ENCODE measurements around the gene GFOD1.
"Not testable (repeated sequence)": the region's sequence is repeated elsewhere in the genome, so short reads cannot be mapped to it uniquely, and the experiment has no call there.

Gene GFOD1

GRCh38 chr6:13351271-13351670 is 136.1 kb downstream of the GFOD1 start:
- no peak for DNase-seq

GRCh38 chr6:13349811-13350506 is 137.4 kb downstream of the GFOD1 start:
- DNase-seq: no peak

DNA sequence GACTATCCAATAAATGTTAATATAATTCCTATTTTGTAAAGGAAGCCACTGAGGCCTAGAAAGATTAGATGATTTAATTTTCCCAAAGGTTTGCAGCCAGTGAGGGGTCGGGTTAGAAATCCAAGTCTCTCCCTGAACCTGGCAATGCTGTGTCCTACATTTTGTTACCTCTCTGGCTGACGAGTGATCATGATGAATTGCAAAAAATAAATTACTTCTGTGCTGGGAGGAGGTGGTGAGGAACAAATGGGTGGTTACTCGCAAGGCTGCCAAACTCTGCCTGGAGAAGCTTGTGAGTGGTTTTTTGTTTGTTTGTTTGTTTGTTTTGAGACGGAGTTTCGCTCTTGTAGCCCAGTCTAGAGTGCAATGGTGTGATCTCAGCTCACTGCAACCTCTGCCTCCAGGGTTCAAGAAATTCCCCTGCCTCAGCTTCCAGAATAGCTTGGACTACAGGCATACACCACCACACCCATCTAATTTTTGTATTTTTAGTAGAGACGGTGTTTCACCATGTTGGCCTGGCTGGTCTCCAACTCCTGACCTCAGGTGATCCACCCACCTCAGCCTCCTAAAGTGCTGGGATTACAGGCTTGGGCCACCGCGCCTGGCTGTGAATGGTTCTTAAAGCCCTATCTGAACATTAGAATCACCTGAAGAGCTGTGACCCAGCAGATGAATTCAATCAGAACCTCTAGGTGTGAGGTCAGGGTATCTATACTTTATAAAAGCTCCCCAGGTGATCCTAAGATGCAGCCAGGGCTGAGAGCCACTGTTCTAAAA is 138.9 kb downstream of the GFOD1 start:
- DNase-seq: no peak

- no peak for DNase-seq
Observed at GRCh38 chr6:13346245-13346644, 141.2 kb downstream of the GFOD1 start.

DNA sequence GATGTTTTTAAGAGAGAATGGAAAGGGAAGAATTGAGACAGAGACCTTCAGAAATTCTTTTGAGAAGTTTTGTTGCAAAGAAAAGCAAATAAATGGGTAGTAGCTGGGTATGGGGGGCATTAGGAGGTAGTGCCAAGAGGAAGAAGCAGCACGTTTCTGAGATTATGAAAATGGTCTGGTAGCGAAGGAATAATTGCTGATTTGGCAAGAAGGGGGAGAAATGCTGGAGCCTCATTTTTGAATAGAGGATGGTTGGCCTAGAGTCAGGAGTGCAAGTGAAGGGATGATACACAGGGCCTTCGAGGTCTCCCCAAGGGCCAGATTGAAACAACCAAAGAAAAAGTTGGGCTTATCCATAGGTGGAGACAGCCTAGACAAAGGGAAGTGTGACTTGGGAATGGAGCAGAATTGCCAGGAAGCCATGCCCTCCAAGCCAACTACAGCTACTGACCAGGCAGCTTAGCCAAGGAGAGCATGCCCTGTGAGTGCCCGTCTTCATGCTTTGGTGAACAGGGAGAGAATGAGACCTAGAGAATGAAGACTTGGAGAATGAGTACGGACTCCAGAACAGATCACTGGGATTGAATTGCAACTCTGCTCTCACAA is 144.9 kb downstream of the GFOD1 start:
- no peak for DNase-seq

DNA sequence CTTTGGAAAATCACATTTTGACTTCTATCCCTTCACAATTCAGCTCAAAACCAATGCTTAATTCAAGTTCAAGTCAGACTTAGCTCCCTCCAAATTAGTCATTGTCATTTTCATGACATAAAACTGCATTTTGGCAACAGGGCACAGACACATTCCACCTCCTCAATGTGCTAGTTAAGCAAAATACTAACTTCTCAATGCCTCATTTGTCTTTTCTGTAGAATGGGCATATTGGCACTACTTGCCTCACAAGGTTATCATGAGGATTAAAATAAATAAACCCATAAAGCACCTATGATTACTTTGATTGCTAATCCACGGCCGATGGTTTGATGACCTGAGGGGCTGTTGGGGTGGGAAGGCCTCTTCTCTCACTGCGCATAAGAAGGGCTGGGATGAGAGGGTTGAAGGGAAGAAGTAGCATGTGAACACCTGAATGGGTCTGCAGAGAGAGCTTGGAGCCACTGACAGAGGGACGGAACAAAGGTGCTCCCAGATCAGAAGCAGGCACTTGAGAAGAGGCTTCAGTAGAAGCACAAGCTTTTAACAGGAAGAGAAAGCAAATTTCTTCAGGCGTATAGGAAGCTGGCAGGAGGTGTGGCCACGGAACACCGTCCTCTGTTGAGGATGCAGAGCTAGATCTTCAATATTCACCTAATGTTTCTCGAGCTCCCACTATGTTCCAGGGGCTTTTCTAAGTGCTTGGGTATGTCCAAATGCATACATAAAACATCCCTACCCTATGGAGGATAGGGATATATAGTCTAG is 147.4 kb downstream of the GFOD1 start:
- DNase-seq: no peak

DNA sequence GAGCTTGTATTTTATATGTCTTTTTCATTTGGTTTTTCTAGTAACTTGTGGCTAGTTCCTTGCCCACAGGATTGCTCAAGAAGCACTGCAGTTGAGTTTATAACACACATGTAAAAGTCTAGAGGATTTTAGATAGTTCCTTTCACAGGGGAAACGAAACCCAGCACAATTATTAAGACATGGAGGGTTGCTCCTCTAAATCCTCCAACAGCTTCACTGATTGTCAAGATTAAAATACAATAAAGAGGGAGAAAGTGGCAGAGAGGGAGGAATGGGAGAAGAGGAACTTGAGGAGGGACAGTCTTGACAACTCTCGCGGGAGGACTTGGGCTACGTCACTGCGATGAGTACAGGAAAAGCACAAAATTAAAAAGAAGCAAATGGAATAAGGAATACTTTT is 149.4 kb downstream of the GFOD1 start:
- no peak for DNase-seq

DNA sequence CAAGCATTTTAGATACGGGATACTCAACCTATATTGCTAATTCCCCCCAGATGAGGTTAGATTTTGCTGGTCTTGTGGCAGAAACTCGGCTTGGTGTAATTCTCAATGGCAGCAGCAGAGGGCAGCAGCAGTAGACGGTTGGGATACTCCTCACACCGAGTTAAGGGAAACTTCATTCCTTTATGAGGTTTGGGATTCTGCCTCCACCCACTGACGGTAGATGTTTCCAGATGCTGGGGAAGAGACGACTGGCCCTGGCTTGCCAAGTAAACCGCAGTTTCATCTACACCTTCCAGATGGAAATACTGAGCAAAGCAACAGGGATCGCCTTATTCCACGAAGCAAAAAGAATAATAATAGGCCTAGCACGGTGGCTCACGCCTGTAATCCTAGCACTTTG is 150.8 kb downstream of the GFOD1 start:
- peak; percentile 74 to 89 (median 78) for DNase-seq

- DNase-seq: no peak
Observed at GRCh38 chr6:13334953-13335352, 152.4 kb downstream of the GFOD1 start.

- no peak for DNase-seq
Observed at GRCh38 chr6:13332349-13332706, 155.1 kb downstream of the GFOD1 start.

- peak; percentile 17 to 62 (median 59) for DNase-seq
Observed at GRCh38 chr6:13331516-13332348, 155.7 kb downstream of the GFOD1 start.

- no peak for DNase-seq
Observed at GRCh38 chr6:13328875-13329183, 158.6 kb downstream of the GFOD1 start.

- peak; percentile 93 to 97 (median 95) for DNase-seq
Observed at GRCh38 chr6:13328076-13328874, 159.1 kb downstream of the GFOD1 start, which contains the start of gene TBC1D7. TBC1D7 (minus strand) TSS chr6:13328537; CDS start chr6:13326898, 1,639 bp downstream.

- peak in 1 of 3 experiments; percentile 43 for DNase-seq
Observed at GRCh38 chr6:13327691-13328075, 159.7 kb downstream of the GFOD1 start.

DNA sequence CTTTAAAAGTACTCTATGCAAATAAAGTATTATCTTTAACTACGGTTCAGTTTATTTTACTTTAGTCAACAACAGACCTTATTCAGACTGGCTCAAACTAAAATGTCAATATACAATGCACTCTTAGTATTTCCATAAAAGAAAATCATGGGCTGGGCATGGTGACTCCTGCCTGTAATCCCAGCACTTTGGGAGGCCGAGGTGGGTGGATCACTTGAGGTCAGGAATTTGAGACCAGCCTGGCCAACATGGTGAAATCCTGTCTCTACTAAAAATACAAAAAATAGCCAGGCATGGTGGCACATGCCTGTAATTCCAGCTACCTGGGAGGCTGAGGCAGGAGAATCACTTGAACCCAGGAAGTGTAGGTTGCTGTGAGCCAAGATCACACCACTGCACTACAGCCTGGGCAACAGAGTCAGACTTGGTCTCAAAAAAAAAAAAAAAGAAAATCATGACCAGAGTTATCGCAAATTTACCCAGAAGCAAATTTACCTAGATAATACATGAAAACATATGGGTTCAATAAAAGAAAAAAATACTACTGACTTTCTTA is 161.3 kb downstream of the GFOD1 start:
- DNase-seq: not testable (repeated sequence)

DNA sequence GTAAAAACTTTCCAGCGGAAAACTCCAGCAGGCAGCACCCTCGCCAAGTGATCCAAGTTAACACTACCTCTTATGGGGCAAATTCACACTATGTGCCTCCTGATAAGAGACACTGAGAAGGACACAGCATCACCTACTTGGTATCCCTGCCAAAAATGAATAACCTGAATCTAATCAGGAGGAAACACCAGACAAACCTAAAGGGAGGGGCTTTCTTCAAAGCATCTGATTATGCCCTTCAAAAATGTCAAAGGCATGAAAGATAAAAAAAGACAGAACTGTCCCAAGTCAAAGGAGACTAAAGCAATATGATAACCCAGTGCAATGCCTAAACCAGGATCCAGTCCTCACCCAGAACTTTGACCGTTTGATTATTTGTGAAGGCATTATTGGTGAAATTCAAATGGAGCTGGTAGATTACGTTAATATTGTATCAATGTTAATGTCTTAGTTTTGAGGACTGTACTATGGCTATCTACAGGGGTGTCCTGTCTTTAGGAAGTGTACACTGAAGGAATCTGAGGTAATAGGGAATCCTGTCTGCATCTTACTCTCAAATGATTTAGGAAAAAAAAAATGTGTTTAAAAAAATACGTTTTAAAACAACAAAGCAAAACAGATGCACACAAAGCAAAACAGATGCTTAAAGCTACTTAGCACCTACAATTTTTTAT is 167.4 kb downstream of the GFOD1 start:
- no peak for DNase-seq

DNA sequence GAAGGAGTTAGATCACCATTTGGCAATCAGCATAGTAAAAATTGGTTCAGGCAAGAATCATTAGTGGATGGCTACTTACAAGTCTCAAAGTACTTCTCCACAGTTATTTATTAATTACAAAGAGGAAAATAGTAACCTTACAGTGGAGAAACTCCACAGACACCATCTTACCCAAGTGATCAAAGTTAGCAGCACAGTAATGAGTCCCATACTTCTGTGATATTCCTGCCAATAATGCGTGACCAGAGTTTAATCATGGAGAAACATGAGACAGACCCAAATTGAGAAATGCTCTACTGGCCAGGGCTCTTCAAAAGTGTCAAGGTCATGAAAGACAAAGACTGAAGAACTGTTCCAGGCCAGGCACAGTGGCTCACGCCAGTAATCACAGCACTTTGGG is 168.6 kb downstream of the GFOD1 start:
- no peak for DNase-seq

DNA sequence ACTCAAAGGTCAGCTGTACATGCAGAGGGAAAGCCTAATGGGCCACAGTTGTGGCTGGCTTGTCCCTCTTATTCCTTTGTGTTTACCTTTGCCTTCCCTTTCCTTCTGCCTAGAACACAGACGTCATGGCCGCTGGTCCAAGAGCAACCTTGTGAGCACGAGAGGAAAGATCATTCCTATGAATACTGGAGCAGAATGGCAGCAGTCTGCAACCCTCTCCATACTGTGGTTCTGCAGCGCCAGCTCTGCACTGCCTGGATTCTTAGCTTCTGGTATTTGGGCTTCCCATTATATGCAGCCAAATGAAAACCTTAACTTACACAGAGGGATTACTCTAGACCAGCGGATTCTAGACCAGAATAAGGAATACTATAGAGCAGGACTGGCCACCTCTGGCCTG is 171.5 kb downstream of the GFOD1 start:
- no peak for DNase-seq

DNA sequence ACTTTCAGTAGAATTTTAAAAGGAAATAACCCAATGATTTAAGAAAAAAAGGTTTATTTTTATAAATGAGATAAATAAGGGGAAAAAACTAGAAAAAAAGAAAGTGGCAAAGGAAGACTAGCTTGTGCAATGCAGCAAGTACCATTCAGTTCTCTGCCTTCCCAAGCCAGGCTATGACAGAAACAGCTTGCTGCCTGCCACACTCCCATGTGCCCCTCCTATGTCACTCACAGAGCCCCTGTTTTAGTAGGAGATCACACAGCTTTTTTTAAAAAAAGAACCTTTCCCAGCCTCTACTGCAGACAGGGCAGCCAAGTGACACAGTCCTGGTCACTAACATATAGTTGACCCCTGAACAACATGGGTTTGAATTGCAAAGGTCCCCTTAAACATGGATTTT is 172.6 kb downstream of the GFOD1 start:
- DNase-seq: no peak

GRCh38 chr6:13311155-13311554 is 176.2 kb downstream of the GFOD1 start:
- no peak for DNase-seq

DNA sequence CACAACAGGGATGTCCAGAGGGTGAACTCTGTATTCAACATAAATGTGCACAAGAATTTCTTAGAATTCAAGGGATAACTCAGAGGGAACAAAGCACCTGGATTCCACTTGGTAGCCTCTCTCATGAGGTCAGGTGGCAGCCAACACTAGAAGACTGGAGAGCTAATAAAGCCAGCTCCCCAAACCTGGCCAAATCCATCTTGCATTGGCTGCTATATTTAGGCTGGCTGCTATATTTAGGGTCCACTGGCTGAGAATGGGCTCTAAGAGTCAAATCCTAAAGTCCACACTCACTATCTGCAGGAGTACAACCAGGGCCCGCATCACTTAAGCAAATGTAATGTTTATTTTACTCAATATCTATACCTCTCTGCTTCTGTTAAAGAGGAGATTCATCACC is 179.1 kb downstream of the GFOD1 start:
- no peak for DNase-seq
